ENCODE data around the gene KLHL40. TPM values are rescaled to one million over a fixed set of nuclear protein-coding genes. Genes with fewer than 3 reads are reported as not detected.

Gene KLHL40
- total and polyA plus RNA-seq, 12 donors: 0.03 to 0.54 (median 0.11) TPM; not detected in 9

GRCh38 chr3:42681361-42682038 is 3.8 kb upstream of the KLHL40 start:
- intact Hi-C loops (cut with DNase I): no loop called here
- 76 to 86% (median 84%) methylated on average over 10 of the region's 10 CpGs for WGBS, 4 donors

DNA sequence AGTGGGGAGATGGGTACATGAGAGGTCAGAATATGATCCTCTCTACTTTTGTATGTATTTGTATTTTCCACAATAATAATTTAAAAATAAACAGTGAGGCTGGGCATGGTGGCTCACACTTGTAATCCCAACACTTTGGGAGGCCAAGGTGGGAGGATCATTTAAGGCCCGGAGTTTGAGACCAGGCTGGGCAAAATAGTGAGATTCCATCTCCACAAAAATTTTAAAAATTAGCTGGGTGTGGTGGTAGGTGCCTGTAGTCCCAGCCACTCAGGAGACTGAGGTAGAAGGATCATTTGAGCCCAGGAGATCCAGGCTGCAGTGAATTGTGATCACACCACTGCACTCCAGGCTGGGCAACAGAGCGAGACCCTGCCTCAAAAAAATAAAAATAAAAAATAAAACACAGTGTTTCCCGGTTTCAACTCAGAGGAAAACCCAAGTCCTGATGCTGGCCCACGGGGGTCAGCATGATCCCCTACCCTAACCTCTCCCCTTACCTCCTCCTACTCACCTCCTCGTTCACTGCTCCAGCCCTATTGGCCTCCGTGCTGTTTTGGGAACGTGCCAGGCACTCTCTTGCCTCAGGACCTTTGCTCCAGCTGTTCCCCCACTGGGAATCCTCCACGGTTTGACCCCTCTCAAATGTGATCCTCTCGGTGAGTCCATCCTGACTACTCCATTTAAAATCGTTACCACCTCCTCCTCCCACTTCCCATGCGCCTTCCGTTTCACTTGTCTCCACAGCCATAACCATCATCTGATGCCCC is 2.9 kb upstream of the KLHL40 start:
- H3K36me3 ChIP-seq (replicated peaks in 1 of 2): no peaks in the 10 kb centered on the region
- H3K27ac ChIP-seq: no peak overlapping the region
- H3K4me1 ChIP-seq (replicated peaks in 1 of 2): no peaks in the 10 kb centered on the region
- TF ChIP-seq CTCF (IDR thresholded peaks at IDR 0.05) (no peak), POLR2A (IDR thresholded peaks at IDR 0.05) (no peak)
- no peaks in the 10 kb centered on the region for H3K27me3 ChIP-seq
- WGBS, 4 donors: 75 to 79% (median 76%) methylated on average over 12 of the region's 12 CpGs
- no peaks in the 10 kb centered on the region for H3K9me3 ChIP-seq (replicated peaks in 1 of 3)
- no peak for DNase-seq
- H3K4me3 ChIP-seq: no peak overlapping the region
- intact Hi-C loops (cut with DNase I): no loop called here

More at GRCh38 chr3:42681361-42682038, 3.8 kb upstream of the KLHL40 start:
- no peaks in the 10 kb centered on the region for H3K36me3 ChIP-seq (replicated peaks in 1 of 2)
- no peaks in the 10 kb centered on the region for H3K27me3 ChIP-seq
- no peak overlapping the region for H3K4me3 ChIP-seq
- H3K9me3 ChIP-seq (replicated peaks in 1 of 3): no peaks in the 10 kb centered on the region
- H3K4me1 ChIP-seq (replicated peaks in 1 of 2): no peaks in the 10 kb centered on the region
- TF ChIP-seq POLR2A (IDR thresholded peaks at IDR 0.05) (no peak), CTCF (IDR thresholded peaks at IDR 0.05) (no peak)
- DNase-seq: no peak
- H3K27ac ChIP-seq: no peak overlapping the region

DNA sequence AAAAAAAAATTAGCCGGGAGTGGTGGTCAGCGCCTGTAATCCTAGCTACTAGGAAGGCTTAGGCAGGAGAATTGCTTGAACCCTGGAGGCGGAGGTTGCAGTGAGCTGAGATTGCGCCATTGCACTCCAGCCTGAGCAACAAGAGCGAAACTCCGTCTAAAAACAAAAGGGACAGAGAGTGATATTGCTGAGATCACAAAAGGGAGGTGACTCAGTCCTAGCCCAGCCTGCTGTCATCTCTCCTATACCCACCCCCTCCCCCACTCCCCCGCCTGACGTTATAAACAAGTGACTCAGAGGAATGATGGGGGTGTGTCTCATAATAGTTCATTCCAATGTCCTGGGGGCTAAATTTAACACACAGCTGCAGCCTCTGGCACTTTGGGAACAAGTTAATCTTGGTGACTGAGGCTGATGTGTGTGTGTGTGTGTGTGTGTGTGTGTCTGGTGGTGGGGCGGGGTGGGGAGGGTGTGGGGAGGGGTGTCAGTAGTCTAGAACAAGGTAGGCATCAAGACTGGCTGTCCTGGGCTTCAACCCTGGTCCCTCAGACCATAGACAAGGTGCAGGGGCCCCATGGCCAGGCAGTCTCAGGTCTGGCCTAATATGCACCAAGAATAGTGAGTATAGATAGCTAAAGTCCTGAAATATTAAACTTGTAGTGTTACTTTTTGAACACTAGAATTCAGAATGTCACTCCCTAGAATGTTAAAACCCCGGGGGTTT is 1.3 kb upstream of the KLHL40 start:
- no peak overlapping the region for H3K4me3 ChIP-seq
- H3K27ac ChIP-seq: peak overlapping the region in 1 of 5 donors; percentile 47
- WGBS, 4 donors: 32 to 47% (median 42%) methylated on average over 10 of the region's 10 CpGs

More for the DNA sequence above, 1.3 kb upstream of the KLHL40 start:
- peak; percentile 80 to 94 (median 93) for DNase-seq
- H3K9me3 ChIP-seq (replicated peaks in 1 of 3): no peaks in the 10 kb centered on the region
- TF ChIP-seq POLR2A (IDR thresholded peaks at IDR 0.05) (no peak), CTCF (IDR thresholded peaks at IDR 0.05) (no peak)
- no peaks in the 10 kb centered on the region for H3K36me3 ChIP-seq (replicated peaks in 1 of 2)
- H3K4me1 ChIP-seq (replicated peaks in 1 of 2): no peaks in the 10 kb centered on the region
- no peaks in the 10 kb centered on the region for H3K27me3 ChIP-seq
- intact Hi-C loops (cut with DNase I): no loop called here
